Measurements from ENCODE around the gene LTB. TPM values are rescaled to one million over a fixed set of nuclear protein-coding genes. Genes with fewer than 3 reads are reported as not detected.

The LTB gene
- total RNA-seq, 4 donors from 2014 or later, result 0.66 to 0.85 TPM; not detected in 2

GRCh38 chr6:31615748-31616147, 33.5 kb upstream of the LTB start:
- TF ChIP-seq, protein P1, sequence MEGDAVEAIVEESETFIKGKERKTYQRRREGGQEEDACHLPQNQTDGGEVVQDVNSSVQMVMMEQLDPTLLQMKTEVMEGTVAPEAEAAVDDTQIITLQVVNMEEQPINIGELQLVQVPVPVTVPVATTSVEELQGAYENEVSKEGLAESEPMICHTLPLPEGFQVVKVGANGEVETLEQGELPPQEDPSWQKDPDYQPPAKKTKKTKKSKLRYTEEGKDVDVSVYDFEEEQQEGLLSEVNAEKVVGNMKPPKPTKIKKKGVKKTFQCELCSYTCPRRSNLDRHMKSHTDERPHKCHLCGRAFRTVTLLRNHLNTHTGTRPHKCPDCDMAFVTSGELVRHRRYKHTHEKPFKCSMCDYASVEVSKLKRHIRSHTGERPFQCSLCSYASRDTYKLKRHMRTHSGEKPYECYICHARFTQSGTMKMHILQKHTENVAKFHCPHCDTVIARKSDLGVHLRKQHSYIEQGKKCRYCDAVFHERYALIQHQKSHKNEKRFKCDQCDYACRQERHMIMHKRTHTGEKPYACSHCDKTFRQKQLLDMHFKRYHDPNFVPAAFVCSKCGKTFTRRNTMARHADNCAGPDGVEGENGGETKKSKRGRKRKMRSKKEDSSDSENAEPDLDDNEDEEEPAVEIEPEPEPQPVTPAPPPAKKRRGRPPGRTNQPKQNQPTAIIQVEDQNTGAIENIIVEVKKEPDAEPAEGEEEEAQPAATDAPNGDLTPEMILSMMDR (IDR thresholded peaks at IDR 0.05; ENCODE audit: low read depth), result no peak

GRCh38 chr6:31614684-31615578, 32.7 kb upstream of the LTB start, which contains the start of gene AIF1:
Gene AIF1, plus strand, starts transcription at chr6:31615234. Its CDS starts 96 bp downstream, at chr6:31615330.
- TF ChIP-seq, protein P1 (IDR thresholded peaks at IDR 0.05; ENCODE audit: low read depth), result no peak

- TF ChIP-seq, protein P1 (IDR thresholded peaks at IDR 0.05; ENCODE audit: low read depth), result no peak
These were observed 31.9 kb upstream of the LTB start for GRCh38 chr6:31614075-31614619.

DNA sequence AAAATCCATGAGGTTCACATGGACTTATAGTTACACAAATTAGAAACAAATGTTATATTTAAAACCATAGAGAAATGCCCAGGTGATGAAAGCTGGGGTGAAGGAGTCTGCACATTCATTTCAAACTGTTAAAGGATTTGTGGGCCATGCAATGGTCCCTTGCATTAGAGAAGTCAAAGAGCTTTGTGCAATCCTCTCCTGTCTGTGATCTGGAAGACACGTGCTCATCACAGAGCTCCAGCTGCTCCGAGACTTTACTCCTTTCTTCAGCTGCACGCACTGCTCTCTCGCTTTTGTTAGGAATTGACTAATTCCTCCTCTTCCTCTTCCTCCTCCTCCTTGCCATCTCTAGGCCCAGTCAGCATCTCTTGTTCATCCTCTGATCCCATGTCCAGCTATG, 28.7 kb upstream of the LTB start:
- TF ChIP-seq, protein P1 (IDR thresholded peaks at IDR 0.05; ENCODE audit: low read depth), result no peak

GRCh38 chr6:31609519-31610406, 27.5 kb upstream of the LTB start:
- TF ChIP-seq, protein P1 (IDR thresholded peaks at IDR 0.05; ENCODE audit: low read depth), result no peak

- TF ChIP-seq, protein P1 (IDR thresholded peaks at IDR 0.05; ENCODE audit: low read depth), result no peak
These were observed 25.1 kb upstream of the LTB start for GRCh38 chr6:31607317-31607716.
